SK-N-SH (cell line): Measurements from ENCODE around the gene EPB41L2.
"Not testable (repeated sequence)": the region's sequence is repeated elsewhere in the genome, so short reads cannot be mapped to it uniquely, and the experiment has no call there.

ENCODE experiments used
- GABPA ChIP-seq: IDR thresholded peaks from 2 replicates; pipeline ENCODE4 v1.4.0; 2012; ENCODE audit warnings: low read depth, mild to moderate bottlenecking
- TEAD4 ChIP-seq: IDR thresholded peaks from 2 replicates; pipeline ENCODE4 v1.4.0; 2012; ENCODE audit warnings: mild to moderate bottlenecking, borderline replicate concordance; ENCODE audit not compliant: insufficient read depth

GRCh38 chr6:131090339-131090738 is 27.3 kb upstream of the EPB41L2 start:
- not testable (repeated sequence) for TF ChIP-seq GABPA, TEAD4
